H1 (cell line): ENCODE results near the gene ERCC3. TPM values are rescaled to one million over a fixed set of nuclear protein-coding genes. Genes with fewer than 3 reads are reported as not detected.

Source experiments
- CTCF ChIA-PET: fragments of 300-600 bp; sonication (Branson Sonifier 250); formaldehyde crosslinking; loops from one replicate; lab custom pipeline; 2021; ENCODE audit not compliant: partially characterized antibody; lab: Charles Lee
- POLR2A ChIA-PET: fragments of 300-600 bp; sonication (Branson Sonifier 250); formaldehyde crosslinking; loops from one replicate; lab custom pipeline; 2021; ENCODE audit warnings: inconsistent platforms; ENCODE audit not compliant: partially characterized antibody; lab: Charles Lee
- DNase-seq, 2 experiments: peaks; one replicate each; pipeline versions ENCODE4 v3.0.0 to v3.0.0-alpha.2; 2010 to 2022; ENCODE audit warnings: low spot score in 2 of 2, low read depth in 1 of 2, mixed read lengths in 1 of 2
- FAIRE-seq: peaks from 2 replicates; lab custom pipeline; 2011; peaks lifted over from hg19 to GRCh38; lab: Jason Lieb, UNC
- H2AFZ ChIP-seq: 2 replicates; pipeline ENCODE4 v1.8.1; 2012; ENCODE audit warnings: low read length, inconsistent platforms
- H2AK5ac ChIP-seq: 2 replicates; pipeline ENCODE4 v1.6.1; 2013; ENCODE audit warnings: low read depth, low read length
- H2BK120ac ChIP-seq: replicated peaks from 2 replicates; pipeline ENCODE3; 2013; ENCODE audit warnings: low read depth, low read length, inconsistent platforms
- H2BK12ac ChIP-seq: 2 replicates; pipeline ENCODE4 v1.6.1; 2013; ENCODE audit warnings: low read depth, low read length
- H2BK15ac ChIP-seq: 2 replicates; pipeline ENCODE4 v1.6.1; 2013; ENCODE audit warnings: low read length
- H2BK20ac ChIP-seq: 2 replicates; pipeline ENCODE4 v1.6.1; 2013; ENCODE audit warnings: low read length
- H2BK5ac ChIP-seq: 2 replicates; pipeline ENCODE4 v1.6.1; 2013; ENCODE audit warnings: low read depth, low read length
- H3K14ac ChIP-seq: 2 replicates; pipeline ENCODE4 v1.6.1; 2013; ENCODE audit warnings: inconsistent platforms; ENCODE audit not compliant: insufficient read length
- H3K18ac ChIP-seq: 2 replicates; pipeline ENCODE4 v1.6.1; 2013; ENCODE audit warnings: low read length; ENCODE audit errors: extremely low read depth
- H3K23ac ChIP-seq: 2 replicates; pipeline ENCODE4 v1.6.1; 2013; ENCODE audit warnings: inconsistent platforms; ENCODE audit not compliant: insufficient read length
- H3K23me2 ChIP-seq: 2 replicates; pipeline ENCODE4 v1.6.1; 2013; ENCODE audit warnings: low read depth, low read length
- H3K27ac ChIP-seq: 2 replicates; pipeline ENCODE4 v1.6.1; 2011; ENCODE audit warnings: low read depth, low read length, inconsistent platforms
- H3K27me3 ChIP-seq, 4 experiments: replicated peaks in 1 of 4; 1 replicate in 1 of 4; 2 replicates in 3 of 4; pipeline versions ENCODE4 v1.6.1 to v1.8.1; 2011 to 2013; ENCODE audit warnings: low read length in 3 of 4, mild to moderate bottlenecking in 3 of 4, inconsistent platforms in 2 of 4, mixed read lengths in 2 of 4, moderate library complexity in 1 of 4; ENCODE audit not compliant: control insufficient read depth in 3 of 4, insufficient read depth in 3 of 4; ENCODE audit errors: extremely low read depth in 1 of 4
- H3K36me3 ChIP-seq, 4 experiments: 2 replicates each; pipeline versions ENCODE4 v1.6.1 to v1.8.1; 2011 to 2013; ENCODE audit warnings: mild to moderate bottlenecking in 4 of 4, low read length in 3 of 4, moderate library complexity in 2 of 4, control low read depth in 1 of 4, inconsistent platforms in 1 of 4; ENCODE audit not compliant: insufficient read depth in 4 of 4, control insufficient read depth in 2 of 4
- H3K4ac ChIP-seq: replicated peaks from 2 replicates; pipeline ENCODE3; 2013; ENCODE audit warnings: low read length, low read depth, mixed read lengths, inconsistent platforms; ENCODE audit not compliant: insufficient read length
- H3K4me1 ChIP-seq, 4 experiments: replicated peaks in 1 of 4; 1 replicate in 1 of 4; 2 replicates in 3 of 4; pipeline versions ENCODE4 v1.6.1 to v1.8.1; 2011 to 2013; ENCODE audit warnings: low read length in 3 of 4, inconsistent platforms in 2 of 4, mixed read lengths in 1 of 4; ENCODE audit not compliant: insufficient read depth in 4 of 4, control insufficient read depth in 3 of 4
- H3K4me2 ChIP-seq, 2 experiments: 2 replicates each; pipeline versions ENCODE4 v1.6.1 to v1.8.1; 2011 to 2013; ENCODE audit warnings: low read depth in 2 of 2, low read length in 2 of 2, control low read depth in 1 of 2, inconsistent platforms in 1 of 2, mild to moderate bottlenecking in 1 of 2; ENCODE audit not compliant: insufficient read depth in 1 of 2
- H3K4me3 ChIP-seq, 4 experiments: fragments of 200-600, 300-600 bp in 1 of 4; sonication (generic), shearing (Covaris generic), sonication (Bioruptor Twin) in 1 of 4; 2 replicates each; pipeline versions ENCODE4 v1.5.1 to v1.8.1; 2011 to 2016; ENCODE audit warnings: low read length in 4 of 4, low read depth in 3 of 4, control low read depth in 2 of 4, inconsistent platforms in 2 of 4, mild to moderate bottlenecking in 2 of 4, mixed read lengths in 1 of 4, moderate library complexity in 1 of 4; ENCODE audit not compliant: insufficient read depth in 2 of 4; ENCODE audit errors: extremely low read depth in 1 of 4
- H3K56ac ChIP-seq: replicated peaks from 2 replicates; pipeline ENCODE3; 2013; ENCODE audit warnings: low read depth, mild to moderate bottlenecking, mixed read lengths, low read length, inconsistent platforms; ENCODE audit not compliant: insufficient read length
- H3K79me1 ChIP-seq: 2 replicates; pipeline ENCODE4 v1.6.1; 2013; ENCODE audit warnings: low read depth, low read length, control low read depth
- H3K79me2 ChIP-seq, 2 experiments: 2 replicates each; pipeline versions ENCODE4 v1.6.1 to v1.8.1; 2012 to 2013; ENCODE audit warnings: low read length in 2 of 2, mild to moderate bottlenecking in 2 of 2, inconsistent platforms in 1 of 2; ENCODE audit not compliant: insufficient read depth in 2 of 2, control insufficient read depth in 1 of 2
- H3K9ac ChIP-seq, 4 experiments: replicated peaks in 1 of 4; 1 replicate in 1 of 4; 2 replicates in 3 of 4; pipeline versions ENCODE4 v1.6.1 to v1.8.1; 2011 to 2013; ENCODE audit warnings: low read depth in 3 of 4, low read length in 3 of 4, control low read depth in 2 of 4, mild to moderate bottlenecking in 2 of 4, moderate library complexity in 2 of 4, inconsistent platforms in 1 of 4; ENCODE audit errors: extremely low read depth in 1 of 4
- H3K9me3 ChIP-seq, 2 experiments: 2 replicates each; pipeline versions ENCODE4 v1.6.1 to v1.8.1; 2012 to 2013; ENCODE audit warnings: mild to moderate bottlenecking in 2 of 2, moderate library complexity in 2 of 2, control low read depth in 1 of 2, inconsistent platforms in 1 of 2, low read depth in 1 of 2, low read length in 1 of 2, mixed read lengths in 1 of 2; ENCODE audit not compliant: insufficient read depth in 2 of 2
- H4K20me1 ChIP-seq, 2 experiments: replicated peaks in 1 of 2; 2 replicates each; pipeline versions ENCODE3 to v1.8.1; 2011 to 2013; ENCODE audit warnings: inconsistent platforms in 2 of 2, low read length in 2 of 2, mild to moderate bottlenecking in 1 of 2; ENCODE audit not compliant: insufficient read depth in 2 of 2, control insufficient read depth in 1 of 2
- H4K5ac ChIP-seq: 2 replicates; pipeline ENCODE4 v1.6.1; 2013; ENCODE audit warnings: low read length, low read depth, mixed read lengths, inconsistent platforms; ENCODE audit not compliant: insufficient read length
- H4K8ac ChIP-seq: 2 replicates; pipeline ENCODE4 v1.8.0; 2013; ENCODE audit warnings: mild to moderate bottlenecking, moderate library complexity, low read length, inconsistent platforms; ENCODE audit not compliant: insufficient read depth; ENCODE audit errors: extremely low read depth
- H4K91ac ChIP-seq: replicated peaks from 2 replicates; pipeline ENCODE3; 2013; ENCODE audit warnings: low read length, mixed read lengths, inconsistent platforms; ENCODE audit not compliant: insufficient read length
- BACH1 ChIP-seq: IDR thresholded peaks from 2 replicates; pipeline ENCODE4 v1.6.1; 2012; ENCODE audit warnings: low read length, improper control_type of control experiment
- BRCA1 ChIP-seq: IDR thresholded peaks from 2 replicates; pipeline ENCODE4 v1.6.1; 2012; ENCODE audit warnings: low read depth, low read length, improper control_type of control experiment
- CHD2 ChIP-seq: IDR thresholded peaks from 2 replicates; pipeline ENCODE4 v1.6.1; 2012; ENCODE audit warnings: low read length, improper control_type of control experiment
- E2F6 ChIP-seq: IDR thresholded peaks from 2 replicates; pipeline ENCODE4 v1.6.1; 2012; ENCODE audit warnings: inconsistent platforms
- EP300 ChIP-seq, 2 experiments: IDR thresholded peaks; 1 replicate in 1 of 2; 2 replicates in 1 of 2; pipeline ENCODE4 v1.6.1; 2011 to 2012; ENCODE audit warnings: low read depth in 2 of 2, low read length in 2 of 2, mild to moderate bottlenecking in 2 of 2, borderline replicate concordance in 1 of 2, inconsistent platforms in 1 of 2, moderate library complexity in 1 of 2
- EZH2 ChIP-seq: fragments of 200-600 bp; sonication (generic); IDR thresholded peaks from 2 replicates; pipeline ENCODE4 v1.7.1; 2012; ENCODE audit warnings: low read depth, mild to moderate bottlenecking, moderate library complexity, low read length, inconsistent platforms; ENCODE audit not compliant: severe bottlenecking
- HDAC2 ChIP-seq, 2 experiments: fragments of 300-600 bp in 1 of 2; sonication (generic) in 1 of 2; IDR thresholded peaks; 2 replicates each; pipeline ENCODE4 v1.6.1; 2011 to 2012; ENCODE audit warnings: low read depth in 2 of 2, low read length in 2 of 2, mild to moderate bottlenecking in 2 of 2, moderate library complexity in 2 of 2, borderline replicate concordance in 1 of 2, inconsistent platforms in 1 of 2
- KDM4A ChIP-seq: IDR thresholded peaks from one replicate; pipeline ENCODE4 v1.7.1; 2012; ENCODE audit warnings: low read depth, mild to moderate bottlenecking, moderate library complexity, low read length, inconsistent platforms; ENCODE audit not compliant: severe bottlenecking
- POU5F1 ChIP-seq: IDR thresholded peaks from 2 replicates; pipeline ENCODE4 v1.6.1; 2011; ENCODE audit warnings: low read depth, mild to moderate bottlenecking, low read length, moderate library complexity
- RBBP5 ChIP-seq: IDR thresholded peaks from 2 replicates; pipeline ENCODE4 v1.7.1; 2012; ENCODE audit warnings: low read depth, mild to moderate bottlenecking, inconsistent platforms, low read length, moderate library complexity, borderline replicate concordance
- RFX5 ChIP-seq: IDR thresholded peaks from 2 replicates; pipeline ENCODE4 v1.6.1; 2011; ENCODE audit warnings: low read depth, low read length, improper control_type of control experiment, borderline replicate concordance
- SAP30 ChIP-seq: fragments of 300-600 bp; sonication (generic); IDR thresholded peaks from 2 replicates; pipeline ENCODE4 v1.7.1; 2012; ENCODE audit warnings: low read length, moderate library complexity, mild to moderate bottlenecking, inconsistent platforms; ENCODE audit not compliant: insufficient read depth, insufficient replicate concordance
- ZNF274 ChIP-seq: IDR thresholded peaks from 2 replicates; pipeline ENCODE4 v1.7.0; 2012; ENCODE audit warnings: low read length, borderline replicate concordance; ENCODE audit errors: extremely low read depth
- WGBS, 2 experiments: shearing (Covaris generic) in 1 of 2; methylation state at CpG; one replicate each; pipeline versions ENCODE4 v1.1.6 to v1.1.7; 2013 to 2015; ENCODE audit warnings: low lambda C conversion rate in 2 of 2, mixed read lengths in 2 of 2, inconsistent platforms in 1 of 2, low coverage in 1 of 2, missing lambda C conversion rate in 1 of 2; ENCODE audit not compliant: insufficient replicate concordance in 2 of 2, insufficient coverage in 1 of 2, insufficient read length in 1 of 2; ENCODE audit errors: extremely low coverage in 1 of 2, missing lambda C conversion rate in 1 of 2; 5-methylcytosine and 5-hydroxymethylcytosine counted together
- polyA plus RNA-seq, 7 experiments: library from polyadenylated mRNA; depleted of rRNA in 3 of 7; stranded (reverse) in 5 of 7; unstranded in 2 of 7; fragments of >200 nt in 5 of 7; fragments of 200-250 nt in 2 of 7; gene quantifications; 1 replicate in 5 of 7; 2 replicates in 1 of 7; 4 replicates in 1 of 7; pipeline versions ENCODE4 v1.2.1 to v1.2.3, GENCODE V29; 2011 to 2013; ENCODE audit warnings: missing spikeins in 2 of 7, mixed read lengths in 2 of 7
- total RNA-seq: library from RNA; stranded (reverse); fragmentation: NEBNext Ultra II Directional; extraction: Animal tissue kit (Norgen Biotek cat#: 25700); gene quantifications from 2 replicates; pipeline ENCODE4 v1.2.1, GENCODE V29; 2021

Gene ERCC3
- total and polyA plus RNA-seq, 2 of the 8 experiments (the other 6 are each of a cell fraction or from before 2014, with no cell fraction given): 41.8 to 48.9 TPM

GRCh38 chr2:127216095-127216494 is 77.8 kb downstream of the ERCC3 start:
- H4K91ac ChIP-seq: no peak overlapping the region
- CTCF ChIA-PET: interaction anchor here (0.8 to 2.6 kb wide), 2 partner anchors 19 to 237 kb away, joined by 3 to 13 read pairs; no protein-coding TSS in a partner anchor
- peaks cover 20% of the 10 kb centered on the region for H3K23me2 ChIP-seq
- no peak overlapping the region for H4K8ac ChIP-seq
- H3K4me1 ChIP-seq: peaks cover 0 to 7% (median 4%) of the 10 kb centered on the region in 4 experiments; a peak in 5 of 7 replicates
- no peak overlapping the region for H2BK5ac ChIP-seq
- no peak overlapping the region for H3K23ac ChIP-seq
- H3K27ac ChIP-seq: no peak overlapping the region
- H3K4ac ChIP-seq: no peak overlapping the region
- no peaks in the 10 kb centered on the region for H3K79me1 ChIP-seq
- DNase-seq: no peak
- WGBS, 2 experiments: 91% methylated on average over 2 of the region's 2 CpGs; no CpG with 5 or more reads in 1 of the 2 experiments
- no peak overlapping the region for H3K4me2 ChIP-seq
- no peaks in the 10 kb centered on the region for H3K9me3 ChIP-seq
- FAIRE-seq: no peak
- no peak overlapping the region for H2BK120ac ChIP-seq
- no peaks in the 10 kb centered on the region for H3K36me3 ChIP-seq
- POLR2A ChIA-PET: no interaction called here
- H3K4me3 ChIP-seq: no peak overlapping the region
- no peak overlapping the region for H4K5ac ChIP-seq
- no peak overlapping the region for H2BK12ac ChIP-seq
- H3K9ac ChIP-seq: no peak overlapping the region
- H3K56ac ChIP-seq: no peak overlapping the region
- peaks cover 0 to 17% (median 8%) of the 10 kb centered on the region in 4 experiments; a peak in 5 of 7 replicates for H3K27me3 ChIP-seq
- no peak overlapping the region for H2BK20ac ChIP-seq
- no peaks in the 10 kb centered on the region for H4K20me1 ChIP-seq
- H2AK5ac ChIP-seq: no peak overlapping the region
- no peak overlapping the region for H2BK15ac ChIP-seq
- H3K79me2 ChIP-seq: 0 out of 4 replicates have a peak, but pooled peaks cover 0 to 4% of the 10 kb centered on the region in 2 experiments
- H3K18ac ChIP-seq: no peak overlapping the region
- no peak overlapping the region for H2AFZ ChIP-seq
- H3K14ac ChIP-seq: no peak overlapping the region
- TF ChIP-seq E2F6 (no peak), RFX5 (no peak), HDAC2 (IDR thresholded peaks at IDR 0.05; ENCODE audit: borderline replicate concordance in 1 of 2, low read depth in 2 of 2, low read length in 2 of 2) (no peak), EZH2 (no peak), POU5F1 (no peak), RBBP5 (no peak), BACH1 (no peak), KDM4A (no peak), BRCA1 (no peak), CHD2 (no peak), EP300 (IDR thresholded peaks at IDR 0.05; ENCODE audit: borderline replicate concordance in 1 of 2, low read depth in 2 of 2, low read length in 2 of 2) (no peak), ZNF274 (no peak), SAP30 (no peak)
